GM18870 (cell line): ENCODE measurements around the gene LILRA2.
"Not testable (repeated sequence)": the region's sequence is repeated elsewhere in the genome, so short reads cannot be mapped to it uniquely, and the experiment has no call there.

ENCODE experiments used
- ATAC-seq: cut with Tn5 transposase; IDR thresholded peaks from one replicate; pipeline ENCODE4 v1.9.1; 2021; ENCODE audit warnings: moderate library complexity; ENCODE audit not compliant: unreplicated experiment

Gene LILRA2

DNA sequence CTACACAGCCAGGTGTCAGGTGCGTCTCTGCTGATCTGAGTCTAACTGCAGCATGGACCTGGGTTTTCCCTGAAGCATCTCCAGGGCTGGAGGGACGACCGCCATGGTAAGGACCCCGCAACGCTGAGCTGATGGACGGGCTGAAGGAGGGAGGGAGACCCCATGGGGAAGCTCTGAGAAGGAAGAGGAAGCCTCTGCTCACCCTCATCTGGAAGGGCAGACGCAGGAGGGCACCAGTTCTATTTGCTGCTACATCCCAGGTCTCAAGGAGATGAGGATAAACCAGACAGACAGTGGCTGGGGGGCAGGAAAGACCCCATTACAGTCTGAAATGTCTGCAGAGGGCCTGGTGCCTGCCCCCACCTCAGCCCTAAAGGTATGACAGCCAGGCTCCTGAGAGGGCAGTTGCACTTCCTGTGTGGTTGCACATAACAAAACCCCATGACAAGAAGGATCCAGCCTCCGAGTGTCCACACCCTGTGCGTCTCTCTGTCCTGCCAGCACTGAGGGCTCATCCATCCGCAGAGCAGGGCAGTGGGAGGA lies at the start of gene LILRA2:
TSS of gene LILRA2 (plus strand) at position 461 of the 543 bp plus-strand sequence. CDS start 89 bp downstream, outside the sequence.
- no peak for ATAC-seq

DNA sequence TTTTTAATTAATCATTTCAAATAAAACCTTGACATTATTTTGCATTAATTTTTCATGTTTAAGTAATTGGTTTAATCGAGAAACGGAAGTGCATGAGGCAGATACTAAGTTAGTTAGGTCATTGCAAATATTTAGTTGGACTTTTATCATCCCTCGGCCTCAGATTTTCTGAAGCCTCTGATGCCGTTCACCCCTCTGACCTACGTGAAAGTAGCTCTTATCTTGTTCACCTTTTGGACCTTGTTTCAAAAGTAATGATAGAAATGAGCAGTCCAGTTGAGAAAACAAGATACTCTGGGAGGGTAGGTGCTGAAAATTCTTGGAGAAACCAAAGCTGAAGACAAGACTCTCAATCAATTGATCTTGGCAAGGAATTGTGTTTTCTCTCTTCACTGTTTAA lies 48.0 kb upstream of the LILRA2 start:
- ATAC-seq = no peak

DNA sequence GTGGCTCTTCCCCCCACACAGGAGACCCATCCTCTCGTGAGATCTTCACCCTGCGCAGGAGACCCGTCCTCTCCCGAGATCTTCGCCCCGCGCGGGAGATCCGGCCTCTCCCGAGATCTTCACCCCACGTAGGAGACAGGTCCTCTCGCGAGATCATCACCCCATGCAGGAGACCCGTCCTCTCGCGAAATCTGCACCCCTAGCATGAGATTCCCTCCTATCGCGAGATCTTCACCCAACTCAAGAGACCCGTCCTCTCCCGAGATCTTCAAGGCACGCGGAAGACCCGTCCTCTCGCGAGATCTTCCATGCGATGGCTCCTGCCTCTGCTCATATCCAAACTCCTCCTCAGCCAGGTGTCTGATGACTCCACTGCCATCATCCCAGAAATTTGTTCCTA lies 46.6 kb upstream of the LILRA2 start:
- no peak for ATAC-seq

DNA sequence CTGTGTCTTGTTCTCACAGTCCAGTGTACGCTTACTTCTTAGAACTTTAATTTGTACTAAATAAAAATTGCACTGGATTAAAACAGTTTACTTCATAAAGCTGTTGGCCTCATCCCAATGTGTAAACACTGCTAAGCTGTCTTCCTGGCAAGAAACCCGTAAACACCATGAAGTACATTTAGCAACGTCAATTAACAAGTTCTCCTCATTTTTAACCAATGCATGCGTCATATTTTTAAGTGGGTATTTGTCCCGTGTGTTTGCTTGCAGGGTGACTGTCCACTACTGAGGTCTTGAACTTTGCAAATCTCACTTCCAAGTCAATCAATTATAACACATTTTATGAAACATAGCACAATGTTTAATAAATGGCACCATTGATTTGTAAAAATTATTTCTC lies 42.7 kb upstream of the LILRA2 start:
- no peak for ATAC-seq

DNA sequence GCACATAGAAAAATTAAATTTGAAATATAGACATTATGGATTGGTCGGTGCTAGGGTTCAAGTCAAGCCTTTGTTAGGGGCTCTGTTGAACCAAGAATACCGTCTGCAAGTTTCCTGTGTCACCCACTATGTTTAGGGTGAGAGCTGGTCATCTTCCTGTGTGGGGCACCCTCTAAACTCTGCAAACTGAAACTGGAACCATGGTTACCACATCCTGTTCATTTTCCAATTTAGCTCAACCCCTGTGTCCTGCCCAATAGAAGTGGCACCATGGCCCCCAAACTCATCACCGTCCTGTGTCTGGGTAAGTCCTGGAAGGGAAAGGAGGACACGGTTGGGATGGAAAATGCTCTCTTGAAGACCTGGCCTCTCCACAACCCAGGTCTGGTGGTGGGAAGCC lies 41.1 kb upstream of the LILRA2 start:
- ATAC-seq = peak; percentile 72

DNA sequence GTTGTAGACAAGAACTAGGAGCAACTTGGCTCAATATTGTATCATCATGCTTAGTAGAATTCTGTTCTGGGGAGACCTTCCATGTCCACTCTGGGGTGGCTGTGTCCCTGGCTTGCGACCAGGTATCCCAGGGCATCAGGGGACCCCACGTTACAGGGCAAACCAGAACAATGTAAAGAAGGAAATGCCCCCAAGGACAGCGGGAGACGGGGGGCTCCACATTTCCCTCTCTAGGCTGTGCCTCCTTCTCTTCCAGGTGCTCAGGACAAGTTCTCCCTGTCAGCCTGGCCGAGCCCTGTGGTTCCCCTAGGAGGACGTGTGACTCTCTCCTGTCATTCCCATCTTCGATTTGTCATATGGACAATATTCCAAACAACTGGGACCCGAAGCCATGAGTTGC lies 40.1 kb upstream of the LILRA2 start:
- ATAC-seq = no peak

DNA sequence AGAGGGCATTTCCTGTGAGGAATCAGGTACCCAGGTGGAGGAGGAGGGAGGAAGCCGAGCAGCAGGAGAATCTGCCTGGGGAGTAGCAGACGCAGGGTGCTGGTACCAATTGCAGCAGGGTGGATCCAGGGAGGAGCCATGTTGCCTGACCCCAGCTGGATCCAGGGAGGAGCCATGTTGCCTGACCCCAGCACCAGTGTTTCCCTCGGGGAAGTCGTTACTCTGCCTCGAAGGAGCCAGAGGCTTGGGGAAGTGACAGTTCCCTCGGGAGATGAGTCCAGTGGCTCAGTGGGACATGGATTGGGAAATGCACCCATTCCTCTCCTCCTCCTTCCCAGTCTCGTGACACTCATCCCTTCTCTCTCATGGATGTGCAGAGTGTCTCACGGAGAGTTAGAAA lies 39.4 kb upstream of the LILRA2 start:
- ATAC-seq = no peak

DNA sequence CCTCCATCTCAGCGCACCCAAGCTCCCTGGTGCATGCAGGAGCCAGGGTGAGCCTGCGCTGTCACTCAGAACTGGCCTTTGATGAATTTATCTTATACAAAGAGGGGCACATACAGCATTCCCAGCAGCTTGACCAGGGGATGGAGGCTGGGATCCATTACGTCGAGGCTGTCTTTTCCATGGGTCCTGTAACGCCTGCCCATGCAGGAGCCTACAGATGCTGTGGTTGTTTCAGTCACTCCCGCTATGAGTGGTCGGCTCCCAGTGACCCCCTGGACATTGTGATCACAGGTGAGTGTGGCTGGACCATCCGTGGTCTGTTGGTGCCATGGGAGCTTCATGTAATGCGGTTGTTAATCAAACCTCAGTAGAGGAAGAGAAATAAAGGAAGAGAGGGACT lies 38.0 kb upstream of the LILRA2 start:
- ATAC-seq = no peak

DNA sequence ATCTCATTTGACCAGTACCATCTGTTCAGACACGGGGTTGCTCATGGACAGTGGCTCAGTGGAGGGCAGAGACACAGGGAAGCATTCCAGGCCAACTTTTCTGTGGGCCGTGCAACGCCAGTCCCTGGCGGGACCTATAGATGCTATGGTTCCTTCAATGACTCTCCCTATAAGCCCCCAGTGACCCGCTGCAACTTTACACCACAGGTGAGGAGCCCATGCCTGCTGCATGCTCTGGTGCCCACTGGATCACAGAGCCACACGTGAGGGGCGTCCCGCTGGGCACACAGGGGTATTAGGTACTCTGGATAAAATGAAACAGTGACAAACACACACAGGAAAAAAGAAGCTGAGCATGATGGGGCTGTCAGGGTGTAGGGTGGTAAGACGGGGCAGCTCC lies 36.6 kb upstream of the LILRA2 start:
- ATAC-seq = no peak

DNA sequence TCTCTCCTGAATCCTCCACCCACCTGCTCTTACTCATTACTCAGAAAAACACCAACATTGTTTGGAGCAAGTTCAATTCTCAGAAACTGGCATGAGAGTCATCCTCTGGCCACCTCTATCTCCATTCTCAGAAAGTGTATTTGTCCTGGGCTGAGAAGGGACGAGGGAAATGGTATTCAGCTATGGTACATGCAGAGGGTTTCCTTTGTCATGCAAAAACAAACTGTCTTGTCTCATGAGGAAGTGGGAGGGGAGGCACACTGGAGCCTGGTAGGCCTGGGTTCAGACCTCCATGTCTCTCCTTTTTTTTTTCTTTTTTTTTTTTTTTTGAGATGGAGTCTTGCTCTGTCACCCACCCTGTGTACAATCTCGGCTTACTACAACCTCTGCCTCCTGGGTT lies 31.9 kb upstream of the LILRA2 start:
- ATAC-seq = no peak

DNA sequence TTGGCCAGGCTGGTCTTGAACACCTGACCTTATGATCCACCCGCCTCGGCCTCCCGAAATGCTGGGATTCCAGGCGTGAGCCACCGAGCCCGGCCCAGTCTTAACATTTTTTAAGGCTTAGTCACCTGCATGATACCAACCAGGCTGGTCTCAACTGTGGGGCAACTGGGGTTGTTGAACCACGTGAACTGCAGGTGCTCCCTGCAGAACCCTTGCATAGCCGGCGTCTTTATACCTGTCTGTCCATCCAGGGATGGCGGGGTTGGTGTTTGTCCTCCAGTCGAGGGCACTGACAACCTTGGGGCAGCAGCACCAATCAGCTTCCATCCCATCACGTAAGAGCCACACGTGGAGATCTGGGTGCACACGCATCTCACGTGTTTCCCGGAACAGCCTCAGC lies 24.8 kb upstream of the LILRA2 start:
- no peak for ATAC-seq

DNA sequence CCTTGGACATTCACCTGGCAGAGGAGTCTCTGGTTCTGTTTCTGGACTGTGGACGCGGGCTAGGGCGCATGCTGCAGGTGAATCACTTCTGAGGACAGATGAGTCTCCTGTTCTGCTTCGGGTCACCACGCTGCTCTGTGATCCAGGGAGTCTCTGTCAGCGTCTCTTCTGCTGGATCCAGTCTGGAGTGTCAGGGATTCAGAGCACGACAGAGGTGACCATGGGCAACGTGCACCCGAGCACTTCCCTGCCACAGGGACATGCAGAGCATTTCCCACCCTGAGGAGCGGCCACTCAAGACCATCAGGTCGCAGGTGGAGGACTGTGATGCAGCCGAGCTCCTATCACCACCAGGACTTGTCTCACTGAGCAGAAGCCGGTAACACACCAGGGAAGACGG lies 24.4 kb upstream of the LILRA2 start:
- no peak for ATAC-seq

DNA sequence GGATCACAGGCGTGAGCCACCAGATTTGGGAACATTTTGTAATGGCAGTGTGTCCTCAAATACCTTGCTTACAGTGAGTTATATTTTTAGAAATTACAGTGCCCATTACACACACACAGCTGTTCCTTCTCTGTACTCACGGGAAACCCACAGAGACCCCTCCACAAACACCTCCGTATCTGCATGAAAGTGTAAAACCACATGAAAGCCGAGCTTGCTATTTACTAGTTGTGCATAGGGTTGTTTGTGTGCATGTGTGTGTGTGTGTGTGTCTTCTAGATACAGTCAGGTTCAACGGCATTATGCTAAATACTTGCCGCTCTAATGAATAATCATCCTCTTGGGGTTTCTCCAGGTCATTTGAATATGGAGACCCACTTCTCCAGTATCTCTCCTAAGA lies 22.3 kb upstream of the LILRA2 start:
- ATAC-seq = no peak

DNA sequence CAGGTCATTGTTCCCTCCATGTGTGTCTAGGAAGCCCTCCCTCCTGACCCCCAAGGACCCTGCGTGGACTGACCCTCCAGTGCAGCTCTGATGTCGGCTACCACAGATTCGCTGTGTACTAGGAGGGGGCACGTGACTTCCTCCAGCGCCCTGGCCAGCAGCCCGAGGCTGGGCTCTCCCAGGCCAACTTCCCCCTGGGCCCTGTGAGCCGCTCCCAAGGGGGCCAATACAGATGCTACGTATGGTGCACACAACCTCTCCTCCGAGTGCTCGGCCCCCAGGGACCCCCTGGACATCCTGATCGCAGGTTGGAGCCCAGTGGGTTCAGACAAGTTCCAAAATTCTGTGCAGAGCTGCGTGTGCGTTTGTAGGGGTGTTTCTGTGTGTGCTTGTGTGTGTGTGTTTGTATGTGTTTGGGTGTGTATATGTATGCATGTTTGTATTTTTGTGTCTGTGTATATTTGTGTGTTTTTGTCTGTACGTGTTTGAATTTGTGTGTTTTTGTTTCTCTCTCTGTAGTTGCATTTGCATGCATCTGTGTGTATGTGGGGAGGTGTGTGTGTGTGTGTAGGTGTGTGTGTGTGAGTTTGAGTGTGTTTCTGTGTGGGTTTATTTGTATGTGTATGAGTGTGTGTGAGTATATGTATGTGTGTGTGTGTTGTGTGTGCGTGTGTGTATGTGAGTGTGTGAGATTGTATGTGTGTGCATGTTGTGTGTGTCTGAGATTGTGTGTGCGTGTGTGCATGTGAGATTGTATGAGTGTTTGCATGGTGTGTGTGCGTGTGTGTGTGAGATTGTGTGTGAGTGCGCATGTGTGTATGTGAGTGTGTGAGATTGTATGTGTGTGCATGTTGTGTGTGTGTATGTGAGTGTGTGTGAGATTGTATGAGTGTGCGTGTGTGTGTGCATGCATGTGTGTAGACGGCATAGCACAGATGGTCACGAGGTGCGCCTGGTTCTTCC lies 21.4 kb upstream of the LILRA2 start:
- ATAC-seq = no peak

DNA sequence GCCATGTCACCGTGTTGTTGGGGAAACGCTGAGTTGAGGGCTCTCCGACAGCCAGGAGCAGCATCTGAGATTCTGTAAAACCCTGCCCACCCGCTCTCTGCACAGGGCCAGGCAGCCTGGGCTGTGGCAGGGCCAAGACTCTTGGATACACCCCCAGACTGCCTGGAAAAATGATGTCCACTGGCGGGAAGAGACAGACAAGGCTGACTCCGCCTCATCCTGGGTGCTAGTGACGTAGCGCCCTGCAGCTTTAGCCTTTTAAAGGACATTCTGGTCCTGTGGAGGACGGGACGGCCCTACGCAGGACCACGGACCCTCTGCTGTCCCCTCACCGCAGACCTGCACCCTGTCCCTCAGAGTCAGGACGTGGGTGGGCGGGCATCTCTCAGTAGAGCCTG lies 20.7 kb upstream of the LILRA2 start:
- no peak for ATAC-seq

DNA sequence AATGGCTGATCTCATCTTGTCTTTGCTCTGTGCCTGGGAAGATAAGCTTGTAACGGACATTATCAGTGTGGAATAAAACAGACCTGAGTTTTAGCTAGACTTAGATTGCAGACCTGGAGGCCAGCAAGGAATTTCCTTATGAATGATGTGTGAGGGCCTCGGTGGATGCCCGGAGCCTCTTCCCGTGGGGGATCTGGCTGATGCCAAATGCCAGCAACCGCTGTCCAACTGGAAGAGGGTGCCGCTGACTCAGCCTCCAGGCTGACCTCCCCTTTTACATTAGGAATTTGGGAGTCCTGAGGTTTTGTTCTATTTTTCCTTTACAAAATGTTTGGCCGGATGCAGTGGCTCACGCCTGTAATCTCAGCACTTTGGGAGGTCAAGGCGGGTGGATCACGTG lies 19.6 kb upstream of the LILRA2 start:
- ATAC-seq = no peak

DNA sequence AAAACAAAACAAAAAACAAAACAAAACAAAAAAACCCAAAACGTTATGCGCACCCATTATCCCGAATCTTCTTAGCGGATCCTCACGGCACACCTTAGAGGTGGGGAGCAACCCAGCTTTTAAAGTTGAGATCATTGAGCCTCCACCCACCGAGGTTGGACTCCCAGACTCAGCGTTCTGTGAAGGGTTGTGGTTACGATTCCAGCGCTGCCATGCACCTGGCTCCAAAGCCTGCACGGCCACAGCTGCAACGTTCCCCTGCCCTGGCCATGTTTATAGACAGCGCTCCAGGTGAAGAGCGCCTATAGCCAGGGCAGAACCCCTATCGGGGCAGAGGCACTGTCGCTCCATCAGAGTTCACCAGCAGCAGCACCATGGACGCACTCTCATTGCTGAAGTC lies 18.7 kb upstream of the LILRA2 start:
- no peak for ATAC-seq

DNA sequence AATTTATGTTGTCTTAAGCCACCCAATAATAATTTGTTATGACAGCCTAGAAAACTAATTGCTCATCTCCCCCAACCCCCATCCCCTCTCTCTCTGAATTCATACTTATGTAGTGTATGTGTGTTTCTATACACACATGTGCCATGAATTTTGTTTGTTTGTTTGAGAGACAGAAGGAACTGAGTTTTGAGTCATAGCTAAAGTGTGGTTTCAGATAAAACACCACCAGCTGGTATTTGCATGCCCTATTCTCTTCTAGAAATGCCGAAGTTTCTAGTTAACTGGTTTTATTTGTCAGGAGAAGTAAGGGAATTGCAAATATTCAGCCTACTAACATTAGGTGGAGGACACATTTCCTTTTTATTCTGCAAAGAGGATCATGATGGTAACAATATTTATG lies 17.4 kb upstream of the LILRA2 start:
- no peak for ATAC-seq

DNA sequence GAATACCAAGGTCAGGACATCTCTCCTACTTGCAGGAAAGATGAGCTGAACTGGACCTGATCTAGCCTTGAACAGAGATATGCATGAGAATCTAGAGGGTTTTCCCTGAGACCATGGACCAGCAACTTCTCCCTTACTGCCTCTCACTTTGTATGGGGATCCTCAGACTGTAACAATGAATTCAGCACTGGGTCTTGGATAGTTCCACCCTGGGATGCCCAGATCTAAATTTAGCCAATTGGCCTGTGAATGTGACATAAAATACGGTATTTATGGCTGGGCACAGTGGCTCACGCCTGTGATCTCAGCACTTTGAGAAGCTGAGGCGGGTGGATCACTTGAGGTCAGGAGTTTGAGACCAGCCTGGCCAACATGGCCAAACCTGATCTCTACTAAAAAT lies 15.3 kb upstream of the LILRA2 start:
- no peak for ATAC-seq

DNA sequence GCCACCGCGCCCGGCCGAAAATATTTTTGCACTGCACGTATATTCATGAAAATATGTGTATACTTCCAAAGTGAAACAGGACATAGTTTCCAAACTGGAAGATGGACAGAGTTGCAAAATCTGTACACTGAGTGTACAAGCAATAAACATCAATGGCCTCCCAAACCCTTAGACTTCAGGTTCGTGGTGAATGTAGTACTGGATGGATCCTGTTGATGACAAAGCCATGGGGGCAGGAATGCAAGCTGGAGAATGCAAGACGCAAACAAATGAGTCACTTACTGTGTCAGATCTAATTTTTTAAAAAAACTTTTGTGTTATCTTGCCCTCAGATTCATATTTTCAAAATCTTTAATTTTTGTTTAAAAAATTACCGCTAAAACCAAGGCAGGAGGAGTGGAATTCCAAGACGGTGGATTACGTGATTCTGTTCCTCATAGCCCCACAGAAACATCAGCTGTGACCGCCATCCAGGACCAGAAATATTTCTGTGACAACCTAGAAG lies 12.7 kb upstream of the LILRA2 start:
- no peak for ATAC-seq

DNA sequence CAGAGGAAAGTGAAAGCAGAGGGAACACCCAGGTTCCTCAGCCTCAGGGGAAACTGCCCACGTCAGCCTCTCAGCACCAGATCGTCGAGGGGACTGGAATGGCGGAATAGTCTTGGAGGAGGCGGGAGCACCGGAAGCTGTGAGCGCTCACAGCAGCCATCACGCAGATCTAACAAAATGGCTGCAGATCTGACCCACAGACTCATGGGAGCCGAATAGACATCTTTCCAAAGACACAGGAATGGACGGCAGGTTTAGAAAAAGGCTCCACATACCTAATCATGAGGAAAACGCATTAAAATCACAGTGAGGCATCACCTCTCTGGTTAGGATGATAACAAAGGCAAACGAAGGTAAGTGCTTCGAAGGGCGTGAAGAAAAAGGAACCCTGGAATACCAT lies 11.8 kb upstream of the LILRA2 start:
- ATAC-seq = no peak

DNA sequence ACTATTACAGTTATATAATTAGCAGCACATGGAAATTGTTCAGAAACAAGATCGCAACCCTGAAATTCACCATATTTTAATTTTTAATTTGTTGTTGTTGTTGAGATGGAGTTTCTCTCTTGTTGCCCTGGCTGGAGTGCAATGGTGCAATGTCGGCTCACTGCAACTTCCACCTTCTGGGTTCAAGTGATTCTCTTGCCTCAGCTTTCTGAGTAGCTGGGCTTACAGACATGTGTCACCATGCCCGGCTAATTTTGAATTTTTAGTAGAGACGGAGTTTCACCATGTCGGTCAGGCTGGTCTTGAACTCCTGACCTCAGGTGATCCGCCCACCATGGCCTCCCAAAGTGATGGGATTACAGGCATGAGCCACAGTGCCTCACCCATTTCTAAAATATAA lies 10.4 kb upstream of the LILRA2 start:
- ATAC-seq = not testable (repeated sequence)
